Ishikawa (cell line): ENCODE results near the gene AHI1.

Experiments used
- CEBPB ChIP-seq: IDR thresholded peaks from 2 replicates; pipeline ENCODE4 v1.6.1; 2012
- CREB1 ChIP-seq: IDR thresholded peaks from 2 replicates; pipeline ENCODE4 v1.6.1; 2012; ENCODE audit warnings: low read depth
- EGR1 ChIP-seq: IDR thresholded peaks from 2 replicates; pipeline ENCODE4 v1.6.1; 2012
- EP300 ChIP-seq: IDR thresholded peaks from 2 replicates; pipeline ENCODE4 v1.6.1; 2012; ENCODE audit warnings: borderline replicate concordance
- FOXM1 ChIP-seq: IDR thresholded peaks from 2 replicates; pipeline ENCODE4 v1.6.1; 2012; ENCODE audit warnings: low read depth, borderline replicate concordance
- RAD21 ChIP-seq: IDR thresholded peaks from 2 replicates; pipeline ENCODE4 v1.6.1; 2012; ENCODE audit warnings: low read depth
- TAF1 ChIP-seq: IDR thresholded peaks from 2 replicates; pipeline ENCODE4 v1.6.1; 2012; ENCODE audit warnings: low read depth, mild to moderate bottlenecking
- TCF12 ChIP-seq: IDR thresholded peaks from 2 replicates; pipeline ENCODE4 v1.6.1; 2012; ENCODE audit warnings: low read depth
- TEAD4 ChIP-seq: IDR thresholded peaks from 2 replicates; pipeline ENCODE4 v1.6.1; 2012
- YY1 ChIP-seq: IDR thresholded peaks from 2 replicates; pipeline ENCODE4 v1.6.1; 2012; ENCODE audit warnings: low read depth
- ZBTB7A ChIP-seq: IDR thresholded peaks from 2 replicates; pipeline ENCODE4 v1.6.1; 2012; ENCODE audit warnings: low read depth
- TF ChIP-seq, protein P1 (sequence below): IDR thresholded peaks from 2 replicates; pipeline ENCODE4 v1.6.1; 2012

DNA sequence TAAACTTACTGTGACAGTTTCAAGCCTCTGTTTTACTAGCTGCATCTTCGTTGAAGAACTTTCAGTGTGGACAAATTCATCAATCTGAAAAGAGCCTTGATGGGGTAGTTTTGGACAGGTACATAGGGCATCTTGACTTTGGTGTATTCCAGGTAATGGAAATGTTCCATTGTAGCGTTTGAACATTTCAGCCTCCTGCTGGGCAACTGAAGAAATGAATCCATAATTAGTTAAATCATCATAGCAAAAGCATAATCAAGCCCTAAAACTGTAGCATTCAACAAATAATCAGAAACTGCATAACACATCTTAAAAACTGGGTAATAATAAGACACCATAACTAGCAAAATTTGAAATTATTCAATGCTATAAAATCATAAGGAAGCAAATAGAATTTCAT, 86.2 kb downstream of the AHI1 start:
- TF ChIP-seq CREB1 (no peak), RAD21 (no peak), YY1 (no peak), FOXM1 (no peak), TAF1 (no peak), ZBTB7A (no peak), EP300 (no peak), EGR1 (no peak), CEBPB (no peak), TCF12 (no peak), TEAD4 (no peak)
- TF ChIP-seq, protein P1, sequence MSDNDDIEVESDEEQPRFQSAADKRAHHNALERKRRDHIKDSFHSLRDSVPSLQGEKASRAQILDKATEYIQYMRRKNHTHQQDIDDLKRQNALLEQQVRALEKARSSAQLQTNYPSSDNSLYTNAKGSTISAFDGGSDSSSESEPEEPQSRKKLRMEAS: no peak
